Breast epithelium (tissue), 3 donors: ENCODE measurements around the gene PDE6A.

Experiments
- CTCF ChIP-seq, 3 donors: fragments of 450-650 bp; IDR thresholded peaks; one replicate each; pipeline ENCODE4 v1.5.1; 2016 to 2017; ENCODE audit warnings: antibody characterized with exemption in 3 of 3, mild to moderate bottlenecking in 3 of 3, moderate library complexity in 3 of 3
- POLR2A ChIP-seq: fragments of 450-650 bp; IDR thresholded peaks from one replicate; pipeline ENCODE4 v1.6.1; 2016; ENCODE audit warnings: antibody characterized with exemption, mild to moderate bottlenecking, moderate library complexity

- TF ChIP-seq CTCF (IDR thresholded peaks at IDR 0.05) (no peak), POLR2A (no peak)
Measured at GRCh38 chr5:149824846-149825245, 119.7 kb downstream of the PDE6A start.
